KMS-11 (cell line): Measurements from ENCODE around the gene FBXL17.

ENCODE experiments used
- H2AFZ ChIP-seq: fragments of 200-600 bp; sonication (generic); 2 replicates; pipeline ENCODE4 v1.6.1; 2016; ENCODE audit warnings: antibody characterized with exemption, mixed run types, low read depth
- H3K27ac ChIP-seq: fragments of 200-600 bp; sonication (generic); 2 replicates; pipeline ENCODE4 v1.6.1; 2016; ENCODE audit warnings: mild to moderate bottlenecking, mixed run types
- H3K27me3 ChIP-seq: fragments of 200-600 bp; sonication (generic); 2 replicates; pipeline ENCODE4 v1.6.1; 2017; ENCODE audit warnings: mild to moderate bottlenecking, low read depth, mixed run types, moderate library complexity; ENCODE audit not compliant: insufficient read depth
- H3K36me3 ChIP-seq: fragments of 200-600 bp; sonication (generic); 2 replicates; pipeline ENCODE4 v1.6.1; 2017; ENCODE audit warnings: mild to moderate bottlenecking, mixed run types; ENCODE audit not compliant: insufficient read depth
- H3K4me1 ChIP-seq: fragments of 200-600 bp; sonication (generic); 2 replicates; pipeline ENCODE4 v1.6.1; 2016; ENCODE audit warnings: mild to moderate bottlenecking, low read depth, mixed run types; ENCODE audit not compliant: poor library complexity, severe bottlenecking
- H3K4me2 ChIP-seq: fragments of 200-600 bp; sonication (generic); 2 replicates; pipeline ENCODE4 v1.7.0; 2016; ENCODE audit warnings: mild to moderate bottlenecking, mixed run types
- H3K4me3 ChIP-seq: fragments of 200-600 bp; sonication (generic); IDR thresholded peaks from 2 replicates; pipeline ENCODE4 v1.6.1; 2017; ENCODE audit warnings: low read depth, low read length, mixed read lengths; ENCODE audit not compliant: insufficient read depth
- H3K79me2 ChIP-seq: fragments of 200-600 bp; sonication (generic); 2 replicates; pipeline ENCODE4 v1.6.1; 2016; ENCODE audit warnings: low read depth, mixed run types; ENCODE audit not compliant: insufficient read depth
- H3K9ac ChIP-seq: fragments of 200-600 bp; sonication (generic); 2 replicates; pipeline ENCODE4 v1.6.1; 2016; ENCODE audit warnings: mild to moderate bottlenecking, mixed run types
- H4K20me1 ChIP-seq: fragments of 200-600 bp; sonication (generic); 2 replicates; pipeline ENCODE4 v1.6.1; 2016; ENCODE audit warnings: mild to moderate bottlenecking, mixed run types; ENCODE audit not compliant: insufficient read depth
- TF ChIP-seq, protein P1 (sequence below): fragments of 200-600 bp; sonication (generic); conservative IDR thresholded peaks from 2 replicates; pipeline ENCODE4 v1.6.1; 2017; ENCODE audit warnings: low read depth, mild to moderate bottlenecking, antibody characterized with exemption, low read length, moderate library complexity, mixed read lengths

FBXL17 gene

DNA sequence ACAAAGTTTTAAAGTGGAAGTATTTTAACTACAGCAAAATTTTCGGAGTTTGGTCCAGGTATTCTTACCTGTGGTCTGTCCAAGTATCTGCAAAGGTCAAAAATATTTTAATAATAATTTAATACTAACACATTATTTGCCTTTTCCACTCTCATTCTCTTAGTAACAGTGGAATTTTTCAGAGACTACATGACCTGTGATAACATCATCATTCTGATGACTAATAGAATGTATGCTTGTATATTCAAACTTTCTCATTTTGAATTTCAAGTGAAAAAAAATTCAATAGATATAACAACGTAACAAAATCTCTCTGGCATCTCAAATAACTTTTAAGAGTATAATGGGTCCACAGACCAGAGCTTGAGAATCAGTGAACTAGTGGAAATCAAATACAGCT lies 78.3 kb downstream of the FBXL17 start:
- Histone ChIP-seq H3K4me1 (peaks cover 7% of the 10 kb centered on the region), H3K27ac (no peak overlapping the region), H3K27me3 (no peaks in the 10 kb centered on the region), H3K9ac (no peak overlapping the region), H2AFZ (no peak overlapping the region), H3K4me2 (no peak overlapping the region), H3K79me2 (no peaks in the 10 kb centered on the region), H3K36me3 (no peaks in the 10 kb centered on the region), H4K20me1 (no peaks in the 10 kb centered on the region), H3K4me3 (no peak overlapping the region)
- TF ChIP-seq, protein P1, sequence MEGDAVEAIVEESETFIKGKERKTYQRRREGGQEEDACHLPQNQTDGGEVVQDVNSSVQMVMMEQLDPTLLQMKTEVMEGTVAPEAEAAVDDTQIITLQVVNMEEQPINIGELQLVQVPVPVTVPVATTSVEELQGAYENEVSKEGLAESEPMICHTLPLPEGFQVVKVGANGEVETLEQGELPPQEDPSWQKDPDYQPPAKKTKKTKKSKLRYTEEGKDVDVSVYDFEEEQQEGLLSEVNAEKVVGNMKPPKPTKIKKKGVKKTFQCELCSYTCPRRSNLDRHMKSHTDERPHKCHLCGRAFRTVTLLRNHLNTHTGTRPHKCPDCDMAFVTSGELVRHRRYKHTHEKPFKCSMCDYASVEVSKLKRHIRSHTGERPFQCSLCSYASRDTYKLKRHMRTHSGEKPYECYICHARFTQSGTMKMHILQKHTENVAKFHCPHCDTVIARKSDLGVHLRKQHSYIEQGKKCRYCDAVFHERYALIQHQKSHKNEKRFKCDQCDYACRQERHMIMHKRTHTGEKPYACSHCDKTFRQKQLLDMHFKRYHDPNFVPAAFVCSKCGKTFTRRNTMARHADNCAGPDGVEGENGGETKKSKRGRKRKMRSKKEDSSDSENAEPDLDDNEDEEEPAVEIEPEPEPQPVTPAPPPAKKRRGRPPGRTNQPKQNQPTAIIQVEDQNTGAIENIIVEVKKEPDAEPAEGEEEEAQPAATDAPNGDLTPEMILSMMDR, result no peak

DNA sequence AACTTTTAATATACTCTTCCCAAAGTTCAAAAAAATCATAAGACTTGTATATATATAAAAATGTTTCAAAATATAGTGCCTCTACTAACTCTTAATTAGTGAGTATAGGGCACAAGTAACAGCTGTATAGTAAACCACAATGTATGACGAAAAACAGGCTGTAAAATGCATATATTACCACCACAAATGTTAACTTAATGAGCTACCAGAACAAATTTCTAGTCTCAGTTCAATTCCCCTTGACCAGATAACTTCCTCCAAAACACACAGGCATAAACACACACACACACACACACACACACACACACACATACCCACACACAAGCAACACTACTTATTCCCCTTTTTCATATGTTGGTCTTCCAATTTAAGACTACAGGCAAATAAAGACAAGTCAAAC lies 78.8 kb downstream of the FBXL17 start:
- TF ChIP-seq, protein P1, result no peak
- H3K79me2 ChIP-seq, result no peaks in the 10 kb centered on the region
- peaks cover 9% of the 10 kb centered on the region for H3K4me1 ChIP-seq
- no peak overlapping the region for H3K4me3 ChIP-seq
- H3K4me2 ChIP-seq, result no peak overlapping the region
- H4K20me1 ChIP-seq, result no peaks in the 10 kb centered on the region
- no peaks in the 10 kb centered on the region for H3K27me3 ChIP-seq
- H3K9ac ChIP-seq, result no peak overlapping the region
- H3K27ac ChIP-seq, result no peak overlapping the region
- no peak overlapping the region for H2AFZ ChIP-seq
- H3K36me3 ChIP-seq, result no peaks in the 10 kb centered on the region

DNA sequence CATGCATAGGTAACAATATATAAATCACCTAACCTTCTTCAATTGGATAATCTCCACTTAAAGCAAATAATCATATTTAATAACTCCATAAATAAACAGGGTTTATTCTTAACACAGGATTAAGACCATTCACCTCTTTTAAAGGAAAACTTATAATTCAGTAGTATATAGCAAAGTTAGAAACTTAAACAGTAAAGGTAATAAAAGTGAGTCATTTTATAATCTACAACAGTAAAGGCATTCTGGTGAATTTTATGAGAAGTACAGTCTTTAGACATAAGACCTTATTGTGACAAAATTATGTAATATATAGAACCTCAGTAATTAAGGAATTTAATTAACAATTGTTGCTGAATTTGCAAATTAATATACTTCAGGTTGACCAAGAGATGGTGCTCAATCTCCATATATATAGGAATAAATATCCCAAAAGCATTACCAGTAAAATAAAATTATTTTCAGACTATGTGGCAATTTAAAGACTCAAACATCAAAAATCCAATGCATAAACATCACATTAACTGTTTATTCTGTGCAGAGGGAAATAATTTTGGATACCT lies 84.8 kb downstream of the FBXL17 start:
- Histone ChIP-seq H2AFZ (no peak overlapping the region), H3K4me1 (peaks cover 9% of the 10 kb centered on the region), H3K9ac (no peak overlapping the region), H3K4me3 (no peak overlapping the region), H3K79me2 (no peaks in the 10 kb centered on the region), H3K27ac (no peak overlapping the region), H3K27me3 (no peaks in the 10 kb centered on the region), H3K36me3 (no peaks in the 10 kb centered on the region), H3K4me2 (no peak overlapping the region), H4K20me1 (no peaks in the 10 kb centered on the region)
- TF ChIP-seq, protein P1, result no peak

DNA sequence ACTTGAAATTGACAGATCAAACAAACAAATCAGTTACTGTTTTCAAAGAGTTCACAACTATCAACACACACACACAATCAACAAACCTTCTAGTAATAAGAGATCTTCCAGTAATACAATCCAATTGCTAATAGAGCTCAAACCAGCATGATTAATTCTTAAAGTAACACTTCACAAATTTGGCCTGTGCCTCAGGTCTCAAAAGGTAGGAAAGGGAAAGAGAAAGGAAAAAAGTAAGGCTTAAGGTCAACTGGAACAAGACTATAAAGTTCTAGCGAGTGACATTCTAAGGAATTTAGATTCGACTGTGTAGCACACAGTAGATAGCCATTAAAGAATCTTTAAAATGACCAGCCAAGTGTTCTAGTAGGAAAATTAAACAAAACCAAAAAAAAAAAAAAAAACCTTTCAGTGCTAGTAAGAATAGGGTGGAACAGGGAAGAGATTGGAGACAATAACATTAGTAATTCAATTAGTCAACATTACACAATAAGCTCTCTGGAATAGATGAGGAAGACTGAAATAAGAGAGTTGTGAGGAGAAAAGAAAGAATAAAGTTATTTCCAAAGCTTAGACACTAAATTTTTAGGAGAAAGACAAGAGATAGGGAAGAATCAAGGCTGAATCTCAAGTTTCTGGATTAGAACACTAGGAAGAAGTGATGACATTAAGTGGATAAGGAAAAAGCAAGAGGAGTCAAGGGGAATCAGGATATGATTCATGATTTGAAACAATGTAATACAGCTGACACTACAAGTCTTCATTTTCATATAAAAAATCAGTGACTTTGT lies 86.1 kb downstream of the FBXL17 start:
- H3K36me3 ChIP-seq, result no peaks in the 10 kb centered on the region
- no peak overlapping the region for H3K4me2 ChIP-seq
- no peak overlapping the region for H2AFZ ChIP-seq
- TF ChIP-seq, protein P1, result no peak
- H3K27me3 ChIP-seq, result no peaks in the 10 kb centered on the region
- peaks cover 9% of the 10 kb centered on the region for H3K4me1 ChIP-seq
- H4K20me1 ChIP-seq, result no peaks in the 10 kb centered on the region
- H3K27ac ChIP-seq, result no peak overlapping the region
- no peak overlapping the region for H3K9ac ChIP-seq
- no peaks in the 10 kb centered on the region for H3K79me2 ChIP-seq
- no peak overlapping the region for H3K4me3 ChIP-seq
